Brain microvascular endothelial cell (primary cell): Measurements from ENCODE around the gene CHTOP.

Source experiments
- DNase-seq: peaks from one replicate; pipeline ENCODE4 v3.0.0-alpha.2; 2020
- H3K27ac ChIP-seq: fragments of 250-450 bp; sonication (Bioruptor Pico); 2 replicates; pipeline ENCODE4 v1.5.1; 2020; ENCODE audit warnings: mild to moderate bottlenecking, moderate library complexity
- H3K27me3 ChIP-seq: fragments of 250-450 bp; sonication (Bioruptor Pico); replicated peaks from 2 replicates; pipeline ENCODE4 v1.5.1; 2020; ENCODE audit warnings: mild to moderate bottlenecking
- H3K36me3 ChIP-seq: fragments of 250-450 bp; sonication (Bioruptor Pico); replicated peaks from 2 replicates; pipeline ENCODE4 v1.5.1; 2020; ENCODE audit warnings: mild to moderate bottlenecking
- H3K4me3 ChIP-seq: 2 replicates; pipeline ENCODE4 v1.5.1; 2011; ENCODE audit warnings: low read depth, mild to moderate bottlenecking, control low read depth, low read length, moderate library complexity
- CTCF ChIP-seq: IDR thresholded peaks from 2 replicates; pipeline ENCODE4 v1.5.1; 2011; ENCODE audit warnings: low read depth, mild to moderate bottlenecking, moderate library complexity, low read length, control low read depth, inconsistent platforms; ENCODE audit errors: missing control alignments
- in situ Hi-C: cut with HindIII; loops from 2 replicates; pipeline ENCODE4 v1.10.0; 2017; ENCODE audit warnings: low sequenced_read_pairs, low pct_ligation_motif_present

The CHTOP gene

GRCh38 chr1:153693466-153693865 is 59.6 kb downstream of the CHTOP start:
- Histone ChIP-seq H3K4me3 (no peak overlapping the region), H3K27ac (no peak overlapping the region), H3K36me3 (no peaks in the 10 kb centered on the region), H3K27me3 (no peaks in the 10 kb centered on the region)
- DNase-seq, result no peak
- in situ Hi-C loops, result no loop called here
- no peak for TF ChIP-seq CTCF
